NK-92 (cell line): ENCODE data around the gene SNAI1.
"Not testable (repeated sequence)": the region's sequence is repeated elsewhere in the genome, so short reads cannot be mapped to it uniquely, and the experiment has no call there.

Experiments
- DNase-seq: peaks from one replicate; lab custom pipeline; 2025; ENCODE audit not compliant: unreplicated experiment; lab: John Stamatoyannopoulos, UW

SNAI1 gene

GRCh38 chr20:49961413-49961812, 21.4 kb upstream of the SNAI1 start:
- DNase-seq: no peak

GRCh38 chr20:49964964-49965780, 17.6 kb upstream of the SNAI1 start:
- DNase-seq: no peak

GRCh38 chr20:49965781-49966305, 16.9 kb upstream of the SNAI1 start:
- DNase-seq: no peak

GRCh38 chr20:49966861-49967260, 15.9 kb upstream of the SNAI1 start:
- DNase-seq: no peak

GRCh38 chr20:49969234-49969633, 13.5 kb upstream of the SNAI1 start:
- DNase-seq: no peak

- DNase-seq: no peak
Observed at GRCh38 chr20:49969946-49970345, 12.8 kb upstream of the SNAI1 start.

GRCh38 chr20:49970498-49970897, 12.3 kb upstream of the SNAI1 start:
- DNase-seq: no peak

GRCh38 chr20:49973981-49974380, 8.8 kb upstream of the SNAI1 start:
- no peak for DNase-seq

GRCh38 chr20:49976542-49976941, 6.2 kb upstream of the SNAI1 start:
- DNase-seq: no peak

GRCh38 chr20:49977740-49978139, 5.0 kb upstream of the SNAI1 start:
- not testable (repeated sequence) for DNase-seq

- DNase-seq: no peak
Observed at GRCh38 chr20:49978685-49979029, 4.1 kb upstream of the SNAI1 start.

GRCh38 chr20:49979030-49979832, 3.5 kb upstream of the SNAI1 start:
- no peak for DNase-seq

GRCh38 chr20:49980140-49981008, 2.4 kb upstream of the SNAI1 start:
- DNase-seq: no peak

GRCh38 chr20:49981218-49982071, 1.3 kb upstream of the SNAI1 start:
- DNase-seq: no peak

GRCh38 chr20:49982072-49982345, 771 bp upstream of the SNAI1 start:
- DNase-seq: no peak

GRCh38 chr20:49983123-49983847, 505 bp downstream of the SNAI1 start:
- no peak for DNase-seq

- no peak for DNase-seq
Observed at GRCh38 chr20:49983848-49984408, 1.1 kb downstream of the SNAI1 start.

- no peak for DNase-seq
Observed at GRCh38 chr20:49984426-49985153, 1.8 kb downstream of the SNAI1 start.

GRCh38 chr20:49985157-49985556, 2.4 kb downstream of the SNAI1 start:
- no peak for DNase-seq
